Brain microvascular endothelial cell (primary cell): Measurements from ENCODE around the gene SMG6.

Experiments
- DNase-seq: peaks from one replicate; pipeline ENCODE4 v3.0.0-alpha.2; 2020
- H3K27ac ChIP-seq: fragments of 250-450 bp; sonication (Bioruptor Pico); 2 replicates; pipeline ENCODE4 v1.5.1; 2020; ENCODE audit warnings: mild to moderate bottlenecking, moderate library complexity
- H3K27me3 ChIP-seq: fragments of 250-450 bp; sonication (Bioruptor Pico); replicated peaks from 2 replicates; pipeline ENCODE4 v1.5.1; 2020; ENCODE audit warnings: mild to moderate bottlenecking
- H3K36me3 ChIP-seq: fragments of 250-450 bp; sonication (Bioruptor Pico); replicated peaks from 2 replicates; pipeline ENCODE4 v1.5.1; 2020; ENCODE audit warnings: mild to moderate bottlenecking
- H3K4me3 ChIP-seq: 2 replicates; pipeline ENCODE4 v1.5.1; 2011; ENCODE audit warnings: low read depth, mild to moderate bottlenecking, control low read depth, low read length, moderate library complexity
- CTCF ChIP-seq: IDR thresholded peaks from 2 replicates; pipeline ENCODE4 v1.5.1; 2011; ENCODE audit warnings: low read depth, mild to moderate bottlenecking, moderate library complexity, low read length, control low read depth, inconsistent platforms; ENCODE audit errors: missing control alignments
- in situ Hi-C: cut with HindIII; loops from 2 replicates; pipeline ENCODE4 v1.10.0; 2017; ENCODE audit warnings: low sequenced_read_pairs, low pct_ligation_motif_present

SMG6 gene

GRCh38 chr17:2034157-2034556 is 269.4 kb downstream of the SMG6 start:
- Histone ChIP-seq H3K36me3 (peaks cover 18% of the 10 kb centered on the region), H3K27ac (no peak overlapping the region), H3K4me3 (no peak overlapping the region), H3K27me3 (no peaks in the 10 kb centered on the region)
- in situ Hi-C loops, result no loop called here
- TF ChIP-seq CTCF, result no peak
- no peak for DNase-seq

GRCh38 chr17:2033153-2033552 is 270.4 kb downstream of the SMG6 start:
- no peak for DNase-seq
- Histone ChIP-seq H3K27me3 (no peaks in the 10 kb centered on the region), H3K36me3 (peaks cover 13% of the 10 kb centered on the region), H3K4me3 (no peak overlapping the region), H3K27ac (no peak overlapping the region)
- in situ Hi-C loops, result no loop called here
- no peak for TF ChIP-seq CTCF

GRCh38 chr17:2030779-2031163 is 272.8 kb downstream of the SMG6 start:
- no peak overlapping the region for H3K27ac ChIP-seq

GRCh38 chr17:2029911-2030778 is 273.4 kb downstream of the SMG6 start, which contains the start of gene DPH1:
Gene DPH1 (plus strand): TSS chr17:2030153. CDS start chr17:2030170, 17 bp downstream.
- TF ChIP-seq CTCF, result no peak
- Histone ChIP-seq H3K27ac (peak within 1 kb of the TSS; percentile 50), H3K27me3 (peaks cover 7% of the 10 kb centered on the region), H3K4me3 (peak within 1 kb of the TSS; percentile 99), H3K36me3 (no peaks in the 10 kb centered on the region)
- in situ Hi-C loops, result no loop called here
- peak; percentile 86 for DNase-seq

More at GRCh38 chr17:2030779-2031163, 272.8 kb downstream of the SMG6 start:
- H3K27me3 ChIP-seq, result peaks cover 1% of the 10 kb centered on the region
- peaks cover 3% of the 10 kb centered on the region for H3K36me3 ChIP-seq
- no peak for DNase-seq
- H3K4me3 ChIP-seq, result peak overlapping the region; percentile 99
- peak; percentile 84 for TF ChIP-seq CTCF
- in situ Hi-C loops, result no loop called here

GRCh38 chr17:2028737-2029136 is 274.8 kb downstream of the SMG6 start:
- H3K27ac ChIP-seq, result no peak overlapping the region
- H3K4me3 ChIP-seq, result no peak overlapping the region
- H3K27me3 ChIP-seq, result peaks cover 22% of the 10 kb centered on the region
- no peaks in the 10 kb centered on the region for H3K36me3 ChIP-seq
- in situ Hi-C loops, result no loop called here
- no peak for DNase-seq
- peak; percentile 15 for TF ChIP-seq CTCF
